ENCODE measurements around the gene SLC35E4.
A peak's percentile ranks its signal among the peaks of the same experiment; 100 is the strongest.
"Not testable (repeated sequence)": the region's sequence is repeated elsewhere in the genome, so short reads cannot be mapped to it uniquely, and the experiment has no call there.

The SLC35E4 gene

DNA sequence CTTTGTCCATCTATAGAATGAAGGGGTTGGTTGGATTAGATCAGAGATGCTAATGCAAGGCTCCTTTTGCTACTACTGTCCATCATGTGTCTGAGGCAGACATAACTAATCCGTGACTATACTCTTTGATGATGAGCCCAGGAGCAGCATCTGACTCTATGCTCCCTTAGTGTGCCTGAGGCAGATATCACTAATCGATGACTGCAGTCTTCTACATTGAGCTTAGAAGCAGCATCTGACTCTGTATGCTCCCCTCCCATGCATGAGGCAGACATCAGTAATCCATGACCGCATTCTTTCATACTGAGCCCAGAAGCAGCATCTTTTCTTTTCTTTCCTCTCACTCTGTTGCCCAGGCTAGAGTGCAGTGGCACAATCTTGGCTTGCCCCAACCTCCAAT, 24.4 kb upstream of the SLC35E4 start:
- no peak for DNase-seq (ENCODE audit: low spot score)

DNA sequence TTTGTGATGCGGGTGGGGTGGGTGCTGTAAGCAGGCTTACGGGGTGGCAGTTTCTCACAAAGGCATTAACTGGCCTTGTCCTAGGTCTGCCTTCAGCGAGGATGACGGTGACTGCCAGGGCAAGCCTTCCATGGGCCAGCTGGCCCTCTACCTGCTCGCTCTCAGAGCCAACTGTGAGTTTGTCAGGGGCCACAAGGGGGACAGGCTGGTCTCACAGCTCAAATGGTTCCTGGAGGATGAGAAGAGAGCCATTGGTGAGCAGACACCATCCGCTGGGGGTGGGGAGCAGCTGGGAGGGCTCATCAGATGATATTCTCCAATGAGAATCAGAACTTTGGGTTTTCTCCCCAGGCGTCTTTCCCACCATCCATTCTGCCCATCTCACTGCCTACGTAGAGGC, 22.8 kb upstream of the SLC35E4 start:
- no peak for DNase-seq (ENCODE audit: low spot score)

DNA sequence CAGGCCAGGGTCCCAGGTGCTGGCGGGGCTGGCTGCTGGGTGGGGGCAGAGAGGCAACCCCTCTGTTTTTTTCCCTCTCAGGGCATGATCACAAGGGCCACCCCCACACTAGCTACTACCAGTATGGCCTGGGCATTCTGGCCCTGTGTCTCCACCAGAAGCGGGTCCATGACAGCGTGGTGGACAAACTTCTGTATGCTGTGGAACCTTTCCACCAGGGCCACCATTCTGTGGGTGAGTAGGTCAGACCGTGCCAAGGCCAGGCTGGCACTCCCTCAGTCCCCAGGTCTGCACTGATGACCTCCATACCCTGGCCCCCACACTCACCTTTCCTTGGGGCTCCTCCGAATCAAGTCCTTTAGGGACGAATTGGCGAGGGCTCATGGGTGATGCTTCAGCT, 21.3 kb upstream of the SLC35E4 start:
- DNase-seq (ENCODE audit: low spot score): no peak

DNA sequence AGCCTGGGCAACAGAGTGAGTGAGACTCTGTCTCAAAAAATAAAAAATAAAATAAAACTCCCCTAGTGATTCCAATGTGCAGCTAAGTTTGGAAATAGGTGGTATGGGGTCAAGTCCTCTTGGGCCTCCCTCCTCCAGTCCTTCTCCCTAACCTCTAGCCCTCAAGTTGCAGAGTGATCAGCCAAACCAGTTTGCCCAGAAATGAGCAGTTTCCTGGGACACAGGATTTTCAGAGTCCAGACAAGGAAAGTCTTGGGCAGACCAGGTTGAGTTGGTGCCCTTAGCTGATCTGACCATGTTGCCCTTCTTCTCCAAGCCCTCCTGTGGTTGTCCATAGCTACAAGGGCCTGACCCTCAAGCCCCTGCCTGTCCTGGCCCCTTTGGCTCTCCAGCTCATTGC, 20.7 kb upstream of the SLC35E4 start:
- no peak for DNase-seq (ENCODE audit: low spot score)

DNA sequence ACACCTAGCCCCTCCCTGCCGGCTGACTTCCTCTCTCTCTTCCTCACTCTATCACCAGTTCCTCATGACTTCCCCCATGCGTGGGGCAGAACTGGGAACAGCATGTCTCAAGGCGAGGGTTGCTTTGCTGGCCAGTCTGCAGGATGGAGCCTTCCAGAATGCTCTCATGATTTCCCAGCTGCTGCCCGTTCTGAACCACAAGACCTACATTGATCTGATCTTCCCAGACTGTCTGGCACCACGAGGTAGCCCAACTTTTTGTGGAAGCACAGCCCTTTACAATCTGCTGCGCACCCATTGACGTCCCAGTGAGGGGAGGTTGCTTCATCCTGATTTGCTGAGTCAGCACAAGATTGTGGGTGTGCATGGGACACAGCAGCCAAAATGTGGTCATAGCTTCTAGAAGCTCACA, 20.0 kb upstream of the SLC35E4 start:
- no peak for DNase-seq (ENCODE audit: low spot score)

DNA sequence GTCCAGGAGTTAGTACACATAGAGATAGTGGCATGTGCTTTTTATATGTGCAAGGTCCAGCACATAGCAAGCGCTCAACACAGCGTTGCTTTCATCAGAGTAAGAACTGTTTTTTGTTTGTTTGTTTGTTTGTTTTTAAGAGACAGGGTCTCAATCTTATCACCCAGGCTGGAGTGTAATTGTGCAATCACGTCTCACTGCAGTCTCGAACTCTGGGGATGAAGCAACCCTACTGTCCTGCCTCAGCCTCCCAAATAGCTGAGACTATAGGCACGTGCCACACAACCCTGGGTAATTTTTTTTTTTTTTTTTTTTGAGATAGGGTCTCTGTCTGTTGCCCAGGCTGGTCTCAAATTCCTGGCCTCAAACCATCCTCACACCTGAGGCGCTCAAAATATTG, 17.8 kb upstream of the SLC35E4 start:
- no peak for DNase-seq (ENCODE audit: low spot score)

DNA sequence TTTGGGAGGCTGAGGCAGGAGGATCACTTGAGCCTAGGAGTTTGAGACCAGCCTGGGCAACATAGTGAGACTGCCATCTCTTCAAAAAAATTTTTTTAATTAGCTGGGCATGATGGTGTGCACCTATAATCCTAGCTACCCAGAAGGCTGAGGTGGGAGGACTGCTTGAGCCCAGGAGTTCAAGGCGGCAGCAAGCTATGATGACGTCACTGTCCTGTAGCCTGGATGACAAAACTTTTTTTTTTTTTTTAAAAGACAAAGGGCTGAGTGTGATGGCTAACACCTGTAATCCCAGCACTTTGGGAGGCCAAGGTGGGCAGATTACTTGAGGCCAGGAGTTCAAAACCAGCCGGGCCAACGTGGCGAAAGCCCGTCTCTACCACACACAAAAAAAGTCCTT, 15.7 kb upstream of the SLC35E4 start:
- not testable (repeated sequence) for DNase-seq (ENCODE audit: low spot score)

DNA sequence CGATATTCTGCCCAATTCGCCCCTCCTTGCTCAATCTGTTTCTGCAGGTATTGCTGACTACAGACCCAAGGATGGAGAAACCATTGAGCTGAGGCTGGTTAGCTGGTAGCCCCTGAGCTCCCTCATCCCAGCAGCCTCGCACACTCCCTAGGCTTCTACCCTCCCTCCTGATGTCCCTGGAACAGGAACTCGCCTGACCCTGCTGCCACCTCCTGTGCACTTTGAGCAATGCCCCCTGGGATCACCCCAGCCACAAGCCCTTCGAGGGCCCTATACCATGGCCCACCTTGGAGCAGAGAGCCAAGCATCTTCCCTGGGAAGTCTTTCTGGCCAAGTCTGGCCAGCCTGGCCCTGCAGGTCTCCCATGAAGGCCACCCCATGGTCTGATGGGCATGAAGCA, 9.2 kb upstream of the SLC35E4 start:
- no peak for DNase-seq (ENCODE audit: low spot score)

DNA sequence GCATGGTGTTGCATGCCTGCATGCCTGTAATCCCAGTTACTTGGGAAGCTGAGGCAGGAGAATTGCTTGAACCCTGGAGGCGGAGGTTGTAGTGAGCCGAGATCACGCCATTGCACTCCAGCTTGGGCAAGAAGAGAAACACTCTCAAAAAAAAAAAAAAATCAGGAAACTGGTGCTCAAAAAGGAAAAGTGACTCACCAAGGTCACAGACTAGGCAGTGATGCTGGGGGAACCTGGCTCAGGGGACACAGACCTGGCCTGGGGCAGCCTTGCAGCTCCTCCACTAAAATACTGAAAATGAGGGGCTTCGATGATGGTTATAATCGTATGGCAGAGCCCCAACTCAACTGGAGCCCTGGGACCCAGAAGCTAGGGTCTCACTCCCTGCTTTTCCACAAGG, 8.1 kb upstream of the SLC35E4 start:
- peak; percentile 36 for DNase-seq (ENCODE audit: low spot score)

DNA sequence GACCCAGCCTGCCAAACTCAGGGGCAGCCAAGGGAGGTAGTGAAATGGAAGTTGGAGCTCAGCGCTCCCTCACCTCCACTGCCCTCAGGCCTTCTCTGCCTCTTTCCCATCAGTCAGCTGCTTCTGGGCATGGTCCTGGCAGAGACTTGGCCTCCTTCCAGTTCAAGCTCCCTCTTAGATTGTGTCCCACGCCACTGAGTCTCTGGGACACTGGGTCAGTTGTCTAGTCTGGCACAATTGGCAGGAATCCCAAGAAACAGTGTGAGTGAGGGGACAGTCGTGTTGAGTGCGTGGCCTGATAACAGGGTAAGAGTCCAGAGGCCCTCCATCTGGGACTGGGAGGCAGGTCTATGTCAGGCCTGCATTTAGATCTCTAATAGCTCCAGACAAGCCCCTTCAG, 7.1 kb upstream of the SLC35E4 start:
- no peak for DNase-seq (ENCODE audit: low spot score)

DNA sequence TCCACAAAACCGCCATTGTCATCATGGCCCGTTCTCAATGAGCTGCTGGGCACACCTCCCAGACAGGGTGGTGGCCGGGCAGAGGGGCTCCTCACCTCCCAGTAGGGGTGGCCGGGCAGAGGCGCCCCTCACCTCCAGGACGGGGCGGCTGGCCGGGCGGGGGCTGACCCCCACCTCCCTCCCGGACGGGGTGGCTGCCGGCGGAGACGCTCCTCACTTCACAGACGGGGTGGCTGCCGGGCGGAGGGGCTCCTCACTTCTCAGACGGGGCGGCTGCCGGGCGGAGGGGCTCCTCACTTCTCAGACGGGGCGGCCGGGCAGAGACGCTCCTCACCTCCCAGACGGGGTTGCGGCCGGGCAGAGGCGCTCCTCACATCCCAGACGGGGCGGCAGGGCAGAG, 4.1 kb upstream of the SLC35E4 start:
- not testable (repeated sequence) for DNase-seq (ENCODE audit: low spot score)

DNA sequence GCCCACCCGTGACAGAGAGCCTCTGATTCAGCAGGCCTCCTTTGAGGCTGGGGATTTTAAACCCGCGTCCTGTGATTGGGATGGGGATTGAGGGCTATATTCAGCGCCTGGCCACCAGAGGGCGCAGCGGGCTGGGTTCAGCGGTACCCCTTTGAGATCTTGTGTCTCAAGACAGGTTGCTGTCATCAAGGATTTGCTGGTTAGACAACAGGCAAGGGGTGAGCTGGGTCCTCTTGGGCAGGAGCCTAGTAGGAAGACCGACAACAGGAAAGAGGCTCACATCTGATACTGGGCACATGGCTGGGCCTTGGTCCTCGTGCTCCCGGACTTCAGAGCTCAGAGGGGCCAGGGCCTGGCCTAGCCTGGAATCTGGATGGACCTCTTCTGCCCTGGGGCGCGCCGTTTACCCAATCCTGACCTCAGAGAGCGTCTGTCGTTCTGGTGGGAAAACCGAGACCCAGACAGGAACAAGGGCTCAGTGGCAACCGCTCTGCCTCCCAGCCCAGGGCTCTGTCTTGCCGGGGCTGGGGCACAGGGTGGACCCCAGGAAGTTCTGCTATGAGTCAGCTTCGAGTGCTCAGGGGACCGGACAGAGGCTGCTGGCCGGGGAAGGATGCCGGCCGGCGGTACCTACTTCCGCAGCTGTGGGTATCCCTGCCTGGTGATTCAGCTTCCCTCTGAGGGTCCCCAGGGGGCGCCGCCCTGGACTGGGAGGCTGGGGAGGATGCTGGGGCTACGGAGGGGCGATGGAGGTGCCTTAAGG, 929 bp upstream of the SLC35E4 start:
- DNase-seq (ENCODE audit: low spot score): peak; percentile 96

DNA sequence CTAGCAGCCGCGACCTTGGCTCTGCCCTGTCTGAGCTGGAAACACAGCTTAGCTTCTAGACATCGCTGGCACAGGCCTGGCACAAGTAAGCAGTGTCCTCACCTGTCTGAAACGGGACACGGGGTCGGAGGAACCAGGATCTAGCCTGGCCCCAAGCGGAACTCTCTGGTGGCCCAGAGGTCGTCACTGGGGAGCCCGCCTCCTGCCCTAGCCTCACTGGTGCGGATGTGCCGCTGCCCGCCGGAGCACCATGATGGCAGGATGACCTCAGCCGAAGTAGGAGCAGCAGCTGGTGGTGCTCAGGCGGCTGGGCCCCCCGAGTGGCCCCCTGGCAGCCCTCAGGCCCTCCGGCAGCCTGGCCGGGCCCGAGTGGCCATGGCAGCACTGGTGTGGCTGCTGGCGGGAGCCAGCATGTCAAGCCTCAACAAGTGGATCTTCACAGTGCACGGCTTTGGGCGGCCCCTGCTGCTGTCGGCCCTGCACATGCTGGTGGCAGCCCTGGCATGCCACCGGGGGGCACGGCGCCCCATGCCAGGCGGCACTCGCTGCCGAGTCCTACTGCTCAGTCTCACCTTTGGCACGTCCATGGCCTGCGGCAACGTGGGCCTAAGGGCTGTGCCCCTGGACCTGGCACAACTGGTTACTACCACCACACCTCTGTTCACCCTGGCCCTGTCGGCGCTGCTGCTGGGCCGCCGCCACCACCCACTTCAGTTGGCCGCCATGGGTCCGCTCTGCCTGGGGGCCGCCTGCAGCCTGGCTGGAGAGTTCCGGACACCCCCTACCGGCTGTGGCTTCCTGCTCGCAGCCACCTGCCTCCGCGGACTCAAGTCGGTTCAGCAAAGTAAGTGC, 871 bp downstream of the SLC35E4 start:
- DNase-seq (ENCODE audit: low spot score): peak; percentile 29

DNA sequence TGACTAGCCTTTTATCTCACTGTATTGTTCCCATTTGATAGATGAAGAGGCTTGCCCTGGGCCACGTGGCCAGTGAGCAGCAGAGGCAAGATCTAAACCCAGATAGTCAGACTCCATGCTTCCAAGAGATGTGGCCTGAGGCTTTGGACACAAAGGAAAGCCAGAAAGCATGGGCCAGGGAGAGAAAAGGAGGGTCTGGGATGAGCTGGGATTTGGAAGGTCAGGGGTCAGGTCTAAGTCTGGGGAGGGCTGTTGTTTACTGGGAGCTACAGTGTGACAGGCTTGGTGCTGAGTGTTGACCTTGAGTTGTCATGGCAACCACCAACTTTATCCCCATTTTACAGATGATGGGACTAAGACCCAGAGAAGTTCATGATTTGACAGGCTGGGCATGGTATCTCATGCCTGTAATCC, 2.1 kb downstream of the SLC35E4 start:
- no peak for DNase-seq (ENCODE audit: low spot score)

DNA sequence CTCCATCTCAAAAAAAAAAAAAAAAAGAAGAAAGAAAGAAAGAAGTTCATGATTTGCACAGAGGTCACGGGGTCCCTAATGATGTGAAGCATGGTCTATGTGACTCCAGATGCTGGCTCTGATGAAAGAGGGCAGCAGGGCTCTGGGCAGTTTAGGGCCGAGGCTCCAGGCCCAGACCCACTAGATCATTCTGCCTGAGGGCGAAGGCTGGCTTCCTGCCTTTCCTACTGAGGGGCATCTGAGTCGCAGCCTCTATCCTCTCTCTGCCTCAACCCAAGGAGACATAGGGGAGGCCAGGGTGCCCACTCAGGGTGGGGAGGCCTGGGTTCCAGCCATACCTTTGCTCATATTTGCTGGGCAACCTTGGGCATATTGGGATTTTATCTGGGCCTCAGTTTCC, 4.8 kb downstream of the SLC35E4 start:
- no peak for DNase-seq (ENCODE audit: low spot score)

DNA sequence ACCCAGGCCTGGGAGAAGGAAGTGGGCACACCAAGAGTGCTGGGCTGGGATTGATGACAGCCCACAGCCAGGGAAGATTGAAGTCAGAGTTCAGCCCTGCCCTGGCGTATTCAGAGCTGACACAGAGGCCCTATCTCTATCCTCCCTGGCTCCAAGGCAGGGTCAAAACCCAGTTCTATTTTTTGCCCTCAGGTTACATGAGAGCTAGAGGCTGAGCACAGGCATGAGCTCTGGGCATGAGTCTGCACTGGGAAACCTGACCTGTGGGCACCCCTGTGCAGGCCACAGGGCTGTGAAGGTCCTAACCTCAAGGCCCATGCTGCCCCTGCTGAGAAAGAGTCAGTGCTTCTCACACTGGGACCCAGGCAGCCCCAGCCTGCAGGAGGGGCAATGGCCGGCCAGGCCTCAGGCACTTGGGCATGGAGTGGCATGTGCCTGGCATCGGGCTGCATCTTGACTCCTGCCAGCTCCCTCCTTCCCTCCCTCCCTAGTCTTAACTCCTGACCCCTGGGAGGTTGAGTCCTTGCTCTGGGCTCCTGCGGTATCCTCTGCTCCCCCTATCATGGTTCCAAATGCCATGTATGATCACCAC, 5.4 kb downstream of the SLC35E4 start:
- DNase-seq (ENCODE audit: low spot score): no peak

DNA sequence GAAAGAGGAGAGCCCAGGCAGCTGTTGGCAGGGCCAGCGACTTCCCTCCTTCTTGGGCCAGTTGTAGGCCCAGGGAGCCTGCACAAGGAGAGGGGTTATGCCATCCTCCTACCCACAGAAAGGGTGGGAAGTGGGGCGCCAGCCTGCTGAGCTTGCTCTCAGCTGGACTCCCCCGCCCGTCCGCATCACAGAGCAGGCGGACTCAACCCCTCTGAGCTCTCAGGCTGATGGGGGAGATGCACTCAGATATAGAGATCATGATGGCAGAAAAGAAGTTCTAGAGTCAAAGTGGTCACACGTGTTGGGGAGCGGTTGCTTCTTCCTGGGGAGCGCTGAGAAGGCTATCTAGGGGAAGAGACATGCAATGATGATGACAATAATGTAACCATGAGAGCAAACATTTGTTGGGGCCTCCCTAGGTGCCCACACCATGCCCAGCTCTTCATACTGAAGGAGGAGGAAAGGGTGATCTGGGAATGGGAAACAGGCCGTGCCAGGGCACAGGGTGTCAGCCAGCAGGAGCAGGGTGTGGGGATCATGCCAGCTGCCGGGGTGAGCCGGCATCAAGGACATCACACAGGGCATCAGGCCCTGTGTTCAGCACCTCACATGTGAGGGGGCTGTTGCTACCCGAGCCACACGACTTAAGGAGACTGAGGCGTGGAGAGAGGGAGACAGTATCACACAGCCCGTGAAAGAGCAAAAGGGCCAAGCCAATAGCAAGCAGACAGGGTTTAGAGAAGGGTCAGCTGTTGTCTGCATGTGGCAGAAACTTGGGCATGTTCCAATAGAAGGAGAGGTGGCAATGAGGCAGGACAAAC, 7.7 kb downstream of the SLC35E4 start:
- DNase-seq (ENCODE audit: low spot score): no peak

DNA sequence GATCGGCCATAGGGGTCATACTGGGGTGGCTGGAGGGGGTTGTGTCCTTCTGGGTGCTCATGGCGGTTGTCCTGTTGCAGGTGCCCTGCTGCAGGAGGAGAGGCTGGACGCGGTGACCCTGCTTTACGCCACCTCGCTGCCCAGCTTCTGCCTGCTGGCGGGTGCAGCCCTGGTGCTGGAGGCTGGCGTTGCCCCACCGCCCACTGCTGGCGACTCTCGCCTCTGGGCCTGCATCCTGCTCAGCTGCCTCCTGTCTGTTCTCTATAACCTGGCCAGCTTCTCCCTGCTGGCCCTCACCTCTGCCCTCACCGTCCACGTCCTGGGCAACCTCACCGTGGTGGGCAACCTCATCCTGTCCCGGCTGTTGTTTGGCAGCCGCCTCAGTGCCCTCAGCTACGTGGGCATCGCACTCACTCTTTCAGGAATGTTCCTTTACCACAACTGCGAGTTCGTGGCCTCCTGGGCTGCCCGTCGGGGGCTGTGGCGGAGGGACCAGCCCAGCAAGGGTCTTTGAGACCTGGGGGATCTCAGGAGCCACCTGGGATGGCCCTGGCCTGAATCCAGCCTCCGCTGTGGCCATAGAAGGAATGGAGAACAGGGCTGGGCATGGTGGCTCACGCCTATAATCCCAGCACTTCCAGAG, 11.1 kb downstream of the SLC35E4 start:
- DNase-seq (ENCODE audit: low spot score): no peak

DNA sequence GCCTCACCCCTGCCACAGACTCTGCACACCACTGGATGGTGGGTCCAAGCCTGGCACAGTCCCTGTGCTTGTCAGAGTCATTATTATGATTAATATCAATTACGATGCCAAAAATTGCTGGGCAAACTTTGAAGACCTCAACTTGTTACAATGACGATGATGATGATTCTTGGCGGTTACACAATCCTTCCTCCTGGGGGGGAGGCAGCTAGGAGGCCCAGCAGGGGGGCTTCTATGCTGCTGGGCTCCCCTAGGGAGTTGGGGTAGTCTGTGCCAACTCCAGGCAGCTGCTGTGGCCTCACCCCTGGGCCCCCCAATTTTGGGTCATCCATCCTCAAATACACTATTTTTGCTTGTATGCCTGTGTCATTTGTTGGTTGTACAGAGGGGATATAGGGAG, 12.0 kb downstream of the SLC35E4 start:
- DNase-seq (ENCODE audit: low spot score): no peak

DNA sequence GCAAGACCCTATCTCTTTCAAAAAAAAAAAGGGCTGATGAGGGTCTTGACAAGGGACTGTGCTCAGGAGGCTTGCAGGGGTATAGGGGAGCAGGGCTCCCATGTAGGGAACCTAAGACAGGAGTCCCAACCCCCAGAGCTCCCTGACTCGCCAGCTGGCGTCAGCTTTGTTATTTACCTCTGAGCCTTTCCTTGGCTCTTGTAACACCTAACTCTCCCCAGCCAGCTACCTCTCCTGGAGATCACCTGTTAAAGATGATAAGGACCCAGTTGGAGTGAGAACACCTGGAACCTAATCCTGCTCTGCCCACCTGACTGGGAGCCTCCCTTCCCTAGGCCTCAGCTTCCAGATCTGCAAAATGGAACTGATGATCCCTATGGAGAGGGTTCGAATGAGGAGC, 13.2 kb downstream of the SLC35E4 start:
- DNase-seq (ENCODE audit: low spot score): no peak

DNA sequence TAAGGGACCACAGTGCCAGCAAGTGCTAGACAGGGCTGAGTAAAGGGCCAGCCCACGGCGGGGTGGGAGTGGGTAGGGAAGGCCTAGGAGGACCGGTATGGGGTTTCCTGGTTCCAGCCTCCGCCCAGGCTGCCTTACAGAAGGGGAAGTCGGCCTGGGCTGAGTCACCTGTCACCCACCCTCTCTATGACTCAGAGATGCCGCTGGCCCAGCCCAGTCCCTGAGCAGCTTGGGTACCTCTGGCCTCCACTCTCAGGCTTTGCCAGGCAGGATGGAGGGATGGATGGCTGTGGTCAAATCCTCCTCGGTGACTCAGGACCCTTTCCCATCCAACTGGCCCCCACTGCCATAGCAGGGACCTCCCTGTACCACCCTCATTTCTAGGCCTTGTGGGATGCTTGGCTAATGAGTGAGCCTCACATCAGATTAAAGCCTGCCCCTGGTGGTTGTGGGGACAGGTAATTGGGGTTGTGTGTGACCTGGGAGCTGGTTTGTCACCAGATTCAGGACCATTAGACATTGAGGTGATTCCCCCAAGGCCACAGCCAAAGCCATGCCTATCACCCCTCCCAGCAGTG, 13.9 kb downstream of the SLC35E4 start:
- peak; percentile 89 for DNase-seq (ENCODE audit: low spot score)

All from kidney capillary endothelial cell (primary cell).